B cell (primary cell): ENCODE measurements around the gene SIGLEC6. TPM values are rescaled to one million over a fixed set of nuclear protein-coding genes. Genes with fewer than 3 reads are reported as not detected.

Source experiments
- ATAC-seq: fragments of 200-7000 bp; cut with Tn5 transposase; one replicate; pipeline ENCODE4 v1.10.0; 2021; ENCODE audit warnings: low read depth, mild to moderate bottlenecking, moderate number of reproducible peaks, moderate library complexity
- CTCF ChIA-PET: fragments of 350-600 bp; sonication (Branson Sonifier 250); formaldehyde crosslinking; loops from one replicate; lab custom pipeline; 2021; ENCODE audit warnings: antibody characterized with exemption, inconsistent platforms; lab: Charles Lee
- POLR2A ChIA-PET: fragments of 350-600 bp; sonication (Branson Sonifier 250); formaldehyde crosslinking; loops from one replicate; lab custom pipeline; 2021; ENCODE audit warnings: antibody characterized with exemption; lab: Charles Lee
- DNase-seq: peaks from one replicate; pipeline ENCODE4 v3.0.0; 2013
- H2AFZ ChIP-seq: 2 replicates; pipeline ENCODE4 v1.6.1; 2012; ENCODE audit warnings: mild to moderate bottlenecking, low read depth, low read length; ENCODE audit not compliant: insufficient read depth, poor library complexity, severe bottlenecking
- H3K27ac ChIP-seq, 2 donors: 1 replicate in 1 of 2; 2 replicates in 1 of 2; pipeline ENCODE4 v1.5.1; 2012 to 2013; ENCODE audit warnings: low read length in 2 of 2, mild to moderate bottlenecking in 2 of 2, moderate library complexity in 1 of 2
- H3K27me3 ChIP-seq, 4 experiments: fragments of 200-600 bp in 1 of 4; sonication (generic) in 1 of 4; replicated peaks in 1 of 4; 1 replicate in 2 of 4; 2 replicates in 2 of 4; pipeline versions ENCODE4 v1.6.1 to v1.7.0; 2013 to 2016; ENCODE audit warnings: low read length in 3 of 4, mild to moderate bottlenecking in 2 of 4, mixed read lengths in 1 of 4, moderate library complexity in 1 of 4; ENCODE audit not compliant: insufficient read depth in 4 of 4, control insufficient read depth in 3 of 4; ENCODE audit errors: control extremely low read depth in 1 of 4
- H3K36me3 ChIP-seq, 2 experiments: replicated peaks in 1 of 2; 1 replicate in 1 of 2; 2 replicates in 1 of 2; pipeline versions ENCODE4 v1.6.1 to v1.7.1; 2013; ENCODE audit warnings: low read length in 1 of 2; ENCODE audit not compliant: insufficient read depth in 2 of 2, control insufficient read depth in 1 of 2; ENCODE audit errors: control extremely low read depth in 1 of 2, extremely low read depth in 1 of 2
- H3K4me1 ChIP-seq, 2 donors: fragments of 200-600 bp in 1 of 2; sonication (generic) in 1 of 2; 1 replicate in 1 of 2; 2 replicates in 1 of 2; pipeline versions ENCODE4 v1.5.1 to v1.6.1; 2013 to 2017; ENCODE audit warnings: low read length in 2 of 2; ENCODE audit not compliant: control insufficient read depth in 2 of 2, insufficient read depth in 2 of 2
- H3K4me2 ChIP-seq: replicated peaks from 2 replicates; pipeline ENCODE3; 2012; ENCODE audit warnings: mild to moderate bottlenecking, low read depth, low read length; ENCODE audit not compliant: poor library complexity, severe bottlenecking
- H3K4me3 ChIP-seq, 5 experiments: fragments of 200-600 bp in 1 of 5; sonication (generic) in 1 of 5; 1 replicate in 3 of 5; 2 replicates in 2 of 5; pipeline versions ENCODE4 v1.5.1 to v1.7.0; 2011 to 2016; ENCODE audit warnings: low read length in 4 of 5, mild to moderate bottlenecking in 4 of 5, low read depth in 2 of 5, control low read depth in 1 of 5, moderate library complexity in 1 of 5; ENCODE audit not compliant: insufficient read depth in 1 of 5; ENCODE audit errors: control extremely low read depth in 1 of 5, extremely low read depth in 1 of 5
- H3K79me2 ChIP-seq: fragments of 200-600 bp; sonication (generic); one replicate; pipeline ENCODE4 v1.6.0; 2016; ENCODE audit warnings: low read length; ENCODE audit not compliant: control insufficient read depth, insufficient read depth
- H3K9ac ChIP-seq: fragments of 200-600 bp; sonication (generic); 2 replicates; pipeline ENCODE4 v1.6.1; 2017; ENCODE audit warnings: mild to moderate bottlenecking, low read length, moderate library complexity
- H3K9me3 ChIP-seq, 3 donors: one replicate each; pipeline versions ENCODE4 v1.6.1 to v1.7.1; 2013; ENCODE audit warnings: low read length in 2 of 3; ENCODE audit not compliant: control insufficient read depth in 2 of 3, insufficient read depth in 1 of 3; ENCODE audit errors: control extremely low read depth in 1 of 3
- H4K20me1 ChIP-seq: 2 replicates; pipeline ENCODE4 v1.6.0; 2012; ENCODE audit warnings: mild to moderate bottlenecking, low read length; ENCODE audit not compliant: insufficient read depth, control insufficient read depth, poor library complexity, severe bottlenecking
- H3K27ac Mint-ChIP-seq: one replicate; pipeline ENCODE4 v1.8.0; 2021; ENCODE audit warnings: mixed read lengths
- H3K27me3 Mint-ChIP-seq: one replicate; pipeline ENCODE4 v1.8.0; 2021; ENCODE audit warnings: mixed read lengths
- H3K4me1 Mint-ChIP-seq: one replicate; pipeline ENCODE4 v1.8.0; 2021; ENCODE audit warnings: mixed read lengths
- H3K4me3 Mint-ChIP-seq: one replicate; pipeline ENCODE4 v1.8.0; 2021; ENCODE audit warnings: mixed read lengths
- H3K9me3 Mint-ChIP-seq: one replicate; pipeline ENCODE4 v1.8.0; 2022; ENCODE audit warnings: mixed read lengths; ENCODE audit not compliant: insufficient read depth
- EZH2 ChIP-seq: IDR thresholded peaks from 2 replicates; pipeline ENCODE4 v1.6.1; 2012; ENCODE audit warnings: borderline replicate concordance, low read depth, mild to moderate bottlenecking, moderate library complexity, low read length; ENCODE audit not compliant: insufficient read depth, poor library complexity, severe bottlenecking
- WGBS: methylation state at CpG from one replicate; pipeline ENCODE4 v1.1.5; 2013; ENCODE audit warnings: missing lambda C conversion rate; ENCODE audit not compliant: insufficient coverage; 5-methylcytosine and 5-hydroxymethylcytosine counted together
- intact Hi-C: fragments of 100-400 bp; cut with micrococcal nuclease; formaldehyde crosslinking; loops from one replicate; pipeline ENCODE4 v1.10.0; 2022
- polyA plus RNA-seq: library from polyadenylated mRNA; depleted of rRNA; stranded (reverse); fragments of >200 nt; gene quantifications from 2 replicates; pipeline ENCODE4 v1.2.3, GENCODE V29; 2012
- total RNA-seq, 2 donors: library from RNA; stranded (reverse); fragments of 120-200 nt in 1 of 2; gene quantifications; 1 replicate in 1 of 2; 2 replicates in 1 of 2; pipeline versions ENCODE4 v1.2.3 to v1.2.4, GENCODE V29; 2013 to 2022
- TF ChIP-seq, protein P1 (sequence below): fragments of 200-600 bp; IDR thresholded peaks from one replicate; pipeline ENCODE4 v1.8.0; 2022; ENCODE audit warnings: antibody characterized with exemption, mild to moderate bottlenecking

The SIGLEC6 gene
- total and polyA plus RNA-seq, 2 donors (not counting 1 experiment from before 2014, with no cell fraction given), result 21.2 to 35.4 TPM

- Histone ChIP-seq H3K4me2 (peak overlapping the region; percentile 89), H3K79me2 (peaks cover 13% of the 10 kb centered on the region), H3K27me3 (no peaks in the 10 kb centered on the region), H2AFZ (peak overlapping the region; percentile 83), H4K20me1 (no peaks in the 10 kb centered on the region), H3K9me3 (no peaks in the 10 kb centered on the region), H3K9ac (peak overlapping the region; percentile 70), H3K36me3 (peaks cover 1 to 17% of the 10 kb centered on the region in 2 experiments), H3K4me3 (peak overlapping the region; percentile 59 to 84 (median 81)), H3K4me1 (peaks cover 19% of the 10 kb centered on the region in 2 donors), H3K27ac (peak overlapping the region in 1 of 2 donors; percentile 59)
- no peak for ATAC-seq
- 7% methylated on average over 8 of the region's 8 CpGs for WGBS
- intact Hi-C loops, result loop anchor here (1.0 to 5.0 kb wide), 6 partner anchors 23 to 233 kb away; partner anchors contain the start of gene SIGLEC6
- CTCF ChIA-PET, result interaction anchor here (0.5 to 1.7 kb wide), 10 partner anchors 24 to 86 kb away, joined by 3 to 8 read pairs (median 4); partner anchors contain the start of gene SIGLEC6
- peak overlapping the region; percentile 88 for H3K4me3 Mint-ChIP-seq
- POLR2A ChIA-PET, result interaction anchor here (0.6 to 1.6 kb wide), 3 partner anchors 7 to 177 kb away, joined by 3 to 8 read pairs (median 3); no protein-coding TSS in a partner anchor
- no peaks in the 10 kb centered on the region for H3K9me3 Mint-ChIP-seq
- H3K4me1 Mint-ChIP-seq, result peaks cover 40% of the 10 kb centered on the region
- no peaks in the 10 kb centered on the region for H3K27me3 Mint-ChIP-seq
- H3K27ac Mint-ChIP-seq, result peak overlapping the region; percentile 75
- TF ChIP-seq, protein P1, sequence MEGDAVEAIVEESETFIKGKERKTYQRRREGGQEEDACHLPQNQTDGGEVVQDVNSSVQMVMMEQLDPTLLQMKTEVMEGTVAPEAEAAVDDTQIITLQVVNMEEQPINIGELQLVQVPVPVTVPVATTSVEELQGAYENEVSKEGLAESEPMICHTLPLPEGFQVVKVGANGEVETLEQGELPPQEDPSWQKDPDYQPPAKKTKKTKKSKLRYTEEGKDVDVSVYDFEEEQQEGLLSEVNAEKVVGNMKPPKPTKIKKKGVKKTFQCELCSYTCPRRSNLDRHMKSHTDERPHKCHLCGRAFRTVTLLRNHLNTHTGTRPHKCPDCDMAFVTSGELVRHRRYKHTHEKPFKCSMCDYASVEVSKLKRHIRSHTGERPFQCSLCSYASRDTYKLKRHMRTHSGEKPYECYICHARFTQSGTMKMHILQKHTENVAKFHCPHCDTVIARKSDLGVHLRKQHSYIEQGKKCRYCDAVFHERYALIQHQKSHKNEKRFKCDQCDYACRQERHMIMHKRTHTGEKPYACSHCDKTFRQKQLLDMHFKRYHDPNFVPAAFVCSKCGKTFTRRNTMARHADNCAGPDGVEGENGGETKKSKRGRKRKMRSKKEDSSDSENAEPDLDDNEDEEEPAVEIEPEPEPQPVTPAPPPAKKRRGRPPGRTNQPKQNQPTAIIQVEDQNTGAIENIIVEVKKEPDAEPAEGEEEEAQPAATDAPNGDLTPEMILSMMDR, result no peak
- no peak for TF ChIP-seq EZH2
- peak; percentile 33 for DNase-seq
These were observed 40.1 kb upstream of the SIGLEC6 start for GRCh38 chr19:51571599-51571998.

DNA sequence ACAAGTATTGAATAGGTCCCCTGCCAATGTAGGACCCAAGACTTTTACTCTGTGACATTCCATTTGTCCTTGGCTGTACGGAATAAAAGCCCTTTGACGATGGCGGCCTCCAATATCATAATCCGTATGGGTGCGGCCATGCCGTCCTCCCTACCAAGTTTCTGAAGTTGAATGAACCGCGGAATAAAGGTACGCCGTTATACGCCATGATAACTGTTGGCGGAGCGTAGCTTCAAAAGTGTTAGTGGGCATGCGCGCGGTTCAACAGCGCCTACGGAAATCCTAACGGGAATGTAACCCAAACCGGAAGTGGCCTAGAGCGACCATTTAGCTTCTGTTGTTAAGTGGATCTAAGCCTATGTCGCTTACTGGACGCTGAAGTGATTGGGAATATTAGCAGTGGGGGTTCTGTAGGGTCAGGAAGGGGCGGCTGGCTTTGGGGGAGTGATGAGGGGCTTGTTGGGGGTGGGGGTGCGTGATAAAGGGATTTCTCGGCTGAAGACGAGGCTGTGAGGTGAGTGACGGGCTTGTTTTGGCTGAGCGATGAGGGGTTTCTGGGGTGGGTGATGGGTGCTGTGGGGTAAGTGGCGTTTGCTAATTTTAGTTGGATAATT, 39.6 kb upstream of the SIGLEC6 start, which contains the start of gene ZNF175:
Gene ZNF175, plus strand, starts transcription at position 322 of the 614 bp plus-strand sequence. CDS start 2,047 bp downstream, outside the sequence.
- intact Hi-C loops, result loop anchor here (1.0 to 5.0 kb wide), 6 partner anchors 23 to 232 kb away; partner anchors contain the start of gene SIGLEC6
- Histone ChIP-seq H3K4me2 (peak within 1 kb of the TSS; percentile 89), H3K9me3 (no peaks in the 10 kb centered on the region), H3K27ac (peak within 1 kb of the TSS in 1 of 2 donors; percentile 59), H2AFZ (peak within 1 kb of the TSS; percentile 83), H3K4me3 (peak within 1 kb of the TSS; percentile 59 to 84 (median 81)), H3K27me3 (no peaks in the 10 kb centered on the region), H3K36me3 (peaks cover 1 to 14% of the 10 kb centered on the region in 2 experiments), H3K9ac (peak within 1 kb of the TSS; percentile 70), H3K79me2 (peaks cover 13% of the 10 kb centered on the region), H3K4me1 (peaks cover 19% of the 10 kb centered on the region in 2 donors), H4K20me1 (no peaks in the 10 kb centered on the region)
- Mint-ChIP-seq H3K27ac (peak within 1 kb of the TSS; percentile 83), H3K27me3 (no peaks in the 10 kb centered on the region), H3K4me3 (peak within 1 kb of the TSS; percentile 88), H3K4me1 (peaks cover 38% of the 10 kb centered on the region), H3K9me3 (no peaks in the 10 kb centered on the region)
- CTCF ChIA-PET, result interaction anchor here (0.5 to 1.6 kb wide), 7 partner anchors 23 to 90 kb away, joined by 3 to 8 read pairs (median 3); no protein-coding TSS in a partner anchor
- peak; percentile 91 for DNase-seq
- TF ChIP-seq, protein P1, result no peak
- TF ChIP-seq EZH2, result no peak
- POLR2A ChIA-PET, result interaction anchor here (0.6 to 1.0 kb wide), 3 partner anchors 8 to 177 kb away, joined by 3 to 5 read pairs (median 3); no protein-coding TSS in a partner anchor
- peak; percentile 96 for ATAC-seq
- WGBS, result 1% methylated on average over 27 of the region's 30 CpGs
